GM19372 (cell line): ENCODE measurements around the gene MTO1.
"Not testable (repeated sequence)": the region's sequence is repeated elsewhere in the genome, so short reads cannot be mapped to it uniquely, and the experiment has no call there.

Source experiments
- ATAC-seq: cut with Tn5 transposase; IDR thresholded peaks from one replicate; pipeline ENCODE4 v1.9.1; 2021; ENCODE audit warnings: mild to moderate bottlenecking, low read depth, moderate library complexity; ENCODE audit not compliant: unreplicated experiment

The MTO1 gene, protein sequence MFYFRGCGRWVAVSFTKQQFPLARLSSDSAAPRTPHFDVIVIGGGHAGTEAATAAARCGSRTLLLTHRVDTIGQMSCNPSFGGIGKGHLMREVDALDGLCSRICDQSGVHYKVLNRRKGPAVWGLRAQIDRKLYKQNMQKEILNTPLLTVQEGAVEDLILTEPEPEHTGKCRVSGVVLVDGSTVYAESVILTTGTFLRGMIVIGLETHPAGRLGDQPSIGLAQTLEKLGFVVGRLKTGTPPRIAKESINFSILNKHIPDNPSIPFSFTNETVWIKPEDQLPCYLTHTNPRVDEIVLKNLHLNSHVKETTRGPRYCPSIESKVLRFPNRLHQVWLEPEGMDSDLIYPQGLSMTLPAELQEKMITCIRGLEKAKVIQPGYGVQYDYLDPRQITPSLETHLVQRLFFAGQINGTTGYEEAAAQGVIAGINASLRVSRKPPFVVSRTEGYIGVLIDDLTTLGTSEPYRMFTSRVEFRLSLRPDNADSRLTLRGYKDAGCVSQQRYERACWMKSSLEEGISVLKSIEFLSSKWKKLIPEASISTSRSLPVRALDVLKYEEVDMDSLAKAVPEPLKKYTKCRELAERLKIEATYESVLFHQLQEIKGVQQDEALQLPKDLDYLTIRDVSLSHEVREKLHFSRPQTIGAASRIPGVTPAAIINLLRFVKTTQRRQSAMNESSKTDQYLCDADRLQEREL

DNA sequence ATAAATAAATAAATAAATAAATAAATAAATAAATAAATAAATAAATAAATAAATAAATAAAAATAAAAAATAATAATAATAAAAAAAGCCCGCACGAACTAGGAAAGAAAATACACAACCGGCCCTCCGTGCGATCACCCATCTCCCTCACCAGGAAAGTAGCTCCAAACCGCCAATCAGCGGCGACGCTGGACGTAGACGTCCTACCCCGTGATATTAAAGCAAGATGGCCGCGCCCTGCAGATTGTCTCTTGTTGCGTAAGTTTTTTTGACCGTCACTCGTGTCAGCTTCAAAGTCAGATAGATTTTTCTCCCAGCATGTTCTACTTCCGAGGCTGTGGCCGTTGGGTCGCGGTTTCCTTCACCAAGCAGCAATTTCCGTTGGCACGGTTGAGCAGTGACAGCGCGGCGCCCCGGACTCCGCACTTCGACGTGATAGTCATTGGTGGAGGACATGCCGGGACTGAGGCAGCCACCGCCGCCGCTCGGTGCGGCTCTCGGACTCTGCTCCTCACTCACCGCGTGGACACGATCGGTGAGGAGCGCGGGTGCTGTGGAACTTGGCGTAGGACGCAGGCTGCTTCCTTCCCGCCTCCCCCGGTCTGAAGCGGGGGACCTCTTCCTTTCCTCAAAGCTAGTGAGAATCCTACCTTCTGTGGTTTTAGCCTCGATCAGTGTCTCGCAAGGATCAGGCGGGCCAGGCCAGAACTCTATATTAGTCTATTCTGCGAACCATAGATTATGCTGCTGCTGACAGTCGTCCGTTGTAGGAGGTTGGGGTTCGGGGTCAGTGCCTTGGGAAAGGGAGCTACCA is at the start of gene MTO1:
MTO1 (plus strand) TSS at position 201 of the 814 bp plus-strand sequence; CDS start at position 319, 118 bp downstream.
- ATAC-seq, result peak; percentile 89

DNA sequence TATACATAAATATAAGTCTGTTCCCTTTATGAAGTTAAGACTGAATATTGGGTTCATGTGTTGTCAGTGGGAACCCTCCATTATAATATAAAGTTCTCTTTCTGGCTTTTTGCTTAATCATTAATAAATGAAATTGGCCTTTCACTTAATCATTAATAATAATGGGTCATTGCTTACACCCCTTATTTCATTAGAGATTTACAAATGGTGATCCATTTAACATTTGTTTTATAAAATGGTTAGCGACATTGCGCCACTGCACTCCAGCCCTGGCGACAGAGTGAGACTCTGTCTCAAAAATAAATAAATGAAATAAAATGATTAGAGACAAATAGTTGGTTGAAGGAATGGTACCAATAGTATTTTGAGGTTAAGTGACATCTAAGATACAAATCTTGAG is 48.4 kb upstream of the MTO1 start:
- ATAC-seq, result no peak

DNA sequence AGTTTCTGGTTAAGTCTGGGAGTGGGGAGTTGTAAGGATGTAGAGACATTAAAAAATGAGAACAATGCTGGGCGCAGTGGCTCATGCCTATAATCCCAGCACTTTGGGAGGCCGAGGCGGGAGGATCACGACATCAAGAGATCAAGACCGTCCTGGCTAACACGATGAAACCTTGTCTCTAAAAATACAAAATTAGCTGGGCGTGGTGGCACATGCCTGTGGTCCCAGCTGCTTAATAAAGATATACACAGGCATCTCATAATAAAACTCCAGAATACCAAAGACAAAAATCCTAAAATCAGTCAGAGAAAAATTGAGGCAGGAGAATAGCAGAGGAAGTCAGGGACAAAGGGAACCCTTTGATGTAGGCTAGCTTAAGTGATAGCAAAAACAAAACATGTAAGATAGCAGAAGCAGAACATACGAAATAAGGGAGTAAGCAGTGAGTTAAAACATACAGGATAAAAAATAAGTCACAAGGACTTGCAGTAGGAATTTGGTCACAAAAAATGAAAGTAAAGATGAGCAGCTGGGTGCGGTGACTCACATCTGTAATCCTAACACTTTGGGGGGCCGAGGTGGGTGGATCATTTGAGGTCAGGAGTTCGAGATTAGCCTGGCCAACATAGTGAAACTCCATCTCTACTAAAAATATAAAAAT is 43.3 kb upstream of the MTO1 start:
- ATAC-seq, result no peak

DNA sequence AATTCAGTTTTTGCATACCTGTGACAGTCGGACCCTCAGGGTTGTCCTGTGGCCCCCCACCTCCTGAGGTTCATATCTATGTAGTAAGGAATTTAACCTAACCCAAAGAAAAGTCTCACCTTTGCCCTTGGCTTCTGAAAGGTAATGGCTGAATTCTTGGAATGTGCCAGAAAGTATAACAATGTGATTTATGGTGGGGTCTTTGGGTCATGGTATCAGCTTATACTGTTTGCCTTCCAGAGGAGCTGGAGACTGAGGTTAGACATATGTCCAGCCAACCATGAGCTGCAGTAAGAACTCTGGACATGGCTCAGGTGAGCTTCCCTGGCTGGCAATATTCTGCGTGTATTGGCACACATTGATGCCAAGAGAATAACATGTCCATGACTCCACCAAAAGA is 40.0 kb upstream of the MTO1 start:
- no peak for ATAC-seq

DNA sequence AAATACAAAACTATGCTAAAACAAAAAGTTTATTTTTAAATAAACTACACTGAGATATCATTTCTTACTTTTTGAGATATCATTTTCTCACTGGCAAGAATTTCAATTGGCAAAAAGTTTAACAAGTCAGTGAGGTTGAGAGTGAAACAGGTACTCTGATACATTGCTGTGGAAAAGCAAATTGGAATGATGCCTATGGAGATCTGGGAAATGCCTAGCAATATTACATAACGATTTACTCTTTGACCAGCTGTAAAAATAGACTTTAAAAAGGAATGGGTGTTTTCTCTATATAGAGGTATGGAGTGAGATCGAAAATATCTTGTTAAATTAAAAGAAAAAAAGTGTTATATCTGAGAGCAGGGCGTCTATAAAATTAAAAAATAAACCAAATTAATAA is 26.3 kb upstream of the MTO1 start:
- ATAC-seq, result no peak

DNA sequence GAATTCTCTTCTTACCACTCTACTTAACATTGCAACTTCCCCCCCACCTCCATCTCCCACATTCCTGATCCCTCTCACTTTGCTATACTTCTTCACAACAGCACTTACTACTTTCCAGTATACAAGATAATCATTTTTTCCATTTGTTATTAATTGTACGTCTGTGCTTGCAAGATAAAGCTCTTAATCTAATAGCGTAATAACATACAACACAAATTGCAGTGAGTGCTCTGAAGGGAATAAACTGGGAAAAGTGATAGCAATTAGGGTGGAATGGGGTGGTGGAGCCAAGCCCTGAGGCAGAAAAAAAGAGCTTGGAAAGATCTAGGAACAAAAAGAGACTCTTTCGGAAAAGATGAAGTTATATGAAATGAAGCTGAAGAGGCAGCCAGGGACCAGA is 18.0 kb upstream of the MTO1 start:
- no peak for ATAC-seq

DNA sequence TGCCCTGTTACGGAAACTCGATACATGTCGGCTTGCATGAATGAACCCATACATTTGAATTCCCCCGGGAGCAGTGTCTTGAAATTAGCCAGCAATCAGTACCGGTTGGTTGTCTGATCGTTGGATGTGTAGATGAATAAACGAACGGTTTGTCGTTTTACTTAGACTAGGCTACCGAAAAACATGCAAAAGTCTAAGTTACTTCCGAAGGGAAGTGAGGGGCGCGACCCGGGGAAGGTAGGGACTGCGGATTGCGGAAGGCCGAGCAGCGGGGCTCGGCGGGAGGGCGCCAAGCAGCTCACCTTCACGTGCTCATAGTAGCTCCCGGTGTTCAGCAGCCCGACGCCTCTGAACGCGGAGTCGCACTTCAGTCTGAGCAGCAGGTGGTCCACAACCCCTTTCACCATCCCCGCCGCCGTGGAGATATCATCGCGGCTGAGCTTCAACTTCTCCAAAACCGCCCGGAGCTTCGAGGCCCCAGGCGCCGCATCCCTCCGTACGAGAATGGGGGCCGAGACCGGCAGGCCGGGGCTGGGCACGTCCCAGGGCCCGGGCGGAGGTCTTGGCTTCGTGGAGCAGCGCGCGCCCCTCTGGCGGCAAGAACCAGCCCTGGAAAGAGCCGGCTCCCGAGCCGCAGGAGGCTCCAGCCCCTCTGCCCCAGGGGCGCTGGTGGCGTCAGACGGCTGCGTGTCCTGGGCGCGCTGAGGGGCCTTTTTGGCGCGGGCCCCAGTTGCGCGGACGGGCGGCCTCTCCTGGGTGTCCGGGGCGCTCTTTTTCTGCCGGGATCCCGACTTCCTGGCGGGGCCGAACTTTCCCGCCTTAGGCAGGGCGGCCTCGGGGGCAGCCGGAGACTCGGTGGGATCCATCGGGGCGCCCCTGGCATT is 10.1 kb upstream of the MTO1 start:
- ATAC-seq, result peak; percentile 53

DNA sequence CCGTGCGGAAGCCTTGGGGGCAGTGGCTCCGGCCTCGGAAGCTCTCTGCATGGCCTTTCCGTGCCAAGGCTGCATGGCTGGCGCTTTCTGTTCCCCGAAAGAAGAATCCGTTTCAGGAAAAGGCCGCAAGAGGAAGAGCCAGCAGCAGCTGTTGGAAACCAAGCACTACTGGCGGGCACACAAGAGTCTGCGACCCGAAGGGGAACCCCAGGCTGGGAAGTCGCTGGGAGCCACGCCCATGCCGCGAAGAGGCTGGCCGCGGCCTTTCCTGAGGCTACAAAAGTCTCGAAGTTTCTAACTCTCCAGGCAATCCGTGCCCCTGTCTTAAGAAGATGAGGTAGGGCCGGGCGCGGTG is 9.5 kb upstream of the MTO1 start, which contains the start of gene CGAS:
CGAS (minus strand) TSS at position 191 of the 355 bp plus-strand sequence; CDS start at position 75, 116 bp downstream.
- peak; percentile 56 for ATAC-seq

DNA sequence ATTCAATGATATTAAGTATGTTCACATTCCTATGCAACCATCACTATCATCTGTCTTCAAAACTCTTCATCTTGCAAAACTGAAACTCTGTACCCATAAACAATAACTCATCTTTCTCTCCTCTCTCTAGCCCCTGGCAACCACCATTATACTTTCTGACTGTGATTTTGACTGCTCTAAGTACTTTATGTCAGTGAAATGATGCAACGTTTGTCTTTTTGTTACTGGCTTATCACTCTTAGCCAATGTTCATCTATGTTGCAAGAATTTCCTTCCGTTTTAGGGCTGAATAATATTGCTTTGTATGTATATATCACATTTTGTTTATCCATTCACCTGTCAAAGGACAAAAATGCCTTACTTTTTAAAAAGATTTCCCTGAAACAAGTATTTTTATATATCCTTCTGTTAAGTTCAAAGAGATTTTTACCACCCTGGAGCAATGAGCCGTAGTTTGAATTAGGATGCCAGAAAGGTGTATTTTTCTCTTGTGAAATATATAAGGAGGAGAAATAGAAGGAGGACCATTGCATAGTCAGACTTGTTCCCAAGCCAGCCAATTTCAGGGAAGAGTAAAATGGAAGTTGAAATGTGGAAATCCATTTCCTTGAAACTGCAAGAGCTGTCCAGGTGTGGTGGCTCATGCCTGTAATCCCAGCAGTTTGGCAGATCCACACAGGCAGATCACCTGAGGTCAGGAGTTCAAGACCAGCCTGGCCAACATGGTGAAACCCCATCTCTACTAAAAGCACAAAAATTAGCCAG is 5.5 kb upstream of the MTO1 start:
- no peak for ATAC-seq

DNA sequence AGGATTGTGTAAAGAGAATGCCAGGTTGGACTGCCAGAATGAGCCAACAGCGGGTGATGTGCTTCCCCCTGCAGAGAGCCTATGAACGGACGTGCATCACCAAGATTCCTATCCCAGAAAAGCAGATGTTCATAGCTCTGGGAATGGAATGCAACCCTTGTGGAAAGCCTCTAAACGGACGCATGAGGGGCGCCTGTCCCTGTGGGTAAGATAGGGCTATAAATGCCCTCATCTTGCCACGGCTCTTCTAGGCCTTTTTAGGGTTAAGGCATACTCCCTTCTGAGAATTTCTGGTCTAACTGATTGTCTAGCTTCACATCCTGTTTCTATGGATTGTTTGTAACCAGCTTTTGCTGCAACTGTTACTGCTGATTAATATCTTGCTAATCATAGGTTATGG is 2.1 kb upstream of the MTO1 start:
- not testable (repeated sequence) for ATAC-seq

DNA sequence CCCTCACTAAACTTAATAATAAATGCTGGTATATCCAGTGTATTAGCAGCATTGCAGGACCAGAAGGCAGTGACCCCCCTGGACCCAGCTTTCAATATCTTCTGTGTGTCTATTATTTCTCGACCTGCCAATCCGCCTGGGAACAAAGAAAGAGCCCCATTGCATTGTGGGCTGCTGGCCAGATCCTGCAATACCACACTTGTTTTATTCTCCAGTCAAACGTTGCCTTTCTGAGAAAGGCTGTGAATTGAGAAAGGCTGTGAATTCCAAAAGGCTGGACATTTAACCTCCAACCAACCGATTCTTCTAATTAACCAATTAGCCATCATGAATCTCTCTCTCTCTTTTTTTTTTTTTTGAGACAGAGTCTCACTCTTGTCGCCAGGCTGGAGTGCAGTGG is 1.5 kb upstream of the MTO1 start:
- ATAC-seq, result no peak

DNA sequence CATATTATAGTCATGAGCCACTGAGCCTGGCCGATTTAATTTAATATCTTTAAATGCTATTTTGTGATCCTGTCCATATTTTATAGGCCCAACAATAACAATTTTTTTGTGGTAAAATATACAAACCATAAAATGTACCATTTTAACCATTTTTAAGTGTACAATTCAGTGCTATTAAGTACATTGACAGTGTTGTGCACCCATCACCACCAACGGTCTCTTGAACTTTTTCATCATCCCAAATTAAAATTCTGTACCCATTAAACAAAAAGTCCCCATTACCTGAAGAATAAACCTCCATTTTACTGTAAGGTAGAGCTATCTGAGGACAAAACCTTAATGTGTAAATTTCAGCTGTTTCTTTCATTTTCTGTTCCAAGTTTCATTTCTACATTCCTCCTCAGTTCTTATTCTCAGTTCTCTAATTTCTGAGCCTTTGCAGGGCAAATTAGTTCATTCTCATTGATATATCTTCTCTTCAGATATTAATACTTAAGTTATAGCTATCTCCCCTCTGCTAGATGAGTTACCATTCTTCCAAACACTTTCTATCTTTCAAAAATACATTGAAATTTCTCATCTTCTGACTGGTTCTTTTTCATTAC is 10.3 kb downstream of the MTO1 start:
- peak; percentile 96 for ATAC-seq

DNA sequence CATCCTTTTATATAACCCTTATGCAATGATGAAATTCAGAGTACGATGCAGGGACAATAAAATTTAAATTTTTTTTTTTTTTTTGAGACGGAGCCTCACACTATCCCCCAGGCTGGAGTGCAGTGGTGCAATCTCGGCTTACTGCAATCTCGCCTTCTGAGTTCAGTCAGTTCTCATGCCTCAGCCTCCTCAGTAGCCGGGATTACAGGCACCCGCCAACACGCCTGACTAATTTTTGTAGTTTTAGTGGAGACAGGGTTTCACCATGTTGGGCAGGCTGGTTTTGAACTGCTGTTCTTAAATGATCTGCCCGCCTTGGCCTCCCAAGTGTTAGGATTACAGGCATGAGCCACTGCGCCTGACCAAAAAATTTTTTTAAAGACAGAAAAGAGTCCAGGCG is 15.2 kb downstream of the MTO1 start:
- no peak for ATAC-seq

DNA sequence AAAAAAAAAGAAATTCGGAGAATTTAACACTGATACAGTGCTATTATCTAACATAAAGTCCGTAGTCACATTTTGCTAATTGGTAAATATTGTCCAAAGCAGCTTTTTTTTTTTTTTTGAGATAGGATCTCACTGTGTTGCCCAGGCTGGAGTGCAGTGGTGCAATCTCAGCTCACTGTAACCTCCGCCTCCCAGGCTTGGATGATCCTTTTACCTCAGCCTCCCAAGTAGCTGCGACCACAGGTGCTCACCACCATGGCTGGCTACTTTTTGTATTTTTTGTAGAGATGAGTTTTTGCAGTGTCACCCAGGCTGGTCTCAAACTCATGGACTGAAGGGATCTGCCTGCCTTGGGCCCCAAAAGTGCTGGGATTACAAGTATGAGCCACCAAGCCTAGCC is 15.9 kb downstream of the MTO1 start:
- no peak for ATAC-seq

DNA sequence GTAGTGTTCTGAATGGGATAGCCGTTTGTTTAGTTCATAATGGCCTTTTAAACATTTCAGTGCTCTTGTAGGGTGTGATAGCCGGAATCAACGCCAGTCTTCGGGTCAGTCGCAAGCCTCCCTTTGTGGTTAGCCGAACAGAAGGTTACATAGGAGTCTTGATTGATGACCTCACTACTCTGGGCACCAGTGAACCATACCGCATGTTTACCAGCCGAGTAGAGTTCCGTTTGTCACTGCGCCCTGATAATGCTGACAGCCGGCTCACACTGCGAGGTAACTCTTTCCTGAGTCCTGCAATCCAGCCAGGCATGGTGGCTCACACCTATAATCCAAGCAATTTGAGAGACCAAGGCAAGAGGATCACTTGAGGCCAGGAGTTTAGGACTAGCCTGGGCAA is 20.4 kb downstream of the MTO1 start:
- no peak for ATAC-seq

DNA sequence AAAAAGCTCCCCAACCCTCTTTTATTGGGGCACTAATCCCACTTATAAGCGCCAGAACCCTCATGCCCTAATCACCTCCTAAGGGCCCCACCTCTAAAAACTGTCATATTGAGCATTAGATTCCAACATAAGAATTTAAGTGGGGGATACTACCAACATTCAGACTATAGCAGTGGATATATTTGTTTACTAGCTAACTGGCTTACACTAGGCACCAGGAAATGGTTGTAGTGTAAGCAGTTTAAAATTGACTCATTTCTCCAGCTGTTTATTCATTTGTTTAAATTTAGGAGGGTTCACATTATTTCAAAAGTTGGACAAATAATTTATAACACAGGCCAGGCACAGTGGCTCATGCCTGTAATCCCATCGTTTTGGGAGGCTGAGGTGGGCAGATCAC is 22.9 kb downstream of the MTO1 start:
- no peak for ATAC-seq

DNA sequence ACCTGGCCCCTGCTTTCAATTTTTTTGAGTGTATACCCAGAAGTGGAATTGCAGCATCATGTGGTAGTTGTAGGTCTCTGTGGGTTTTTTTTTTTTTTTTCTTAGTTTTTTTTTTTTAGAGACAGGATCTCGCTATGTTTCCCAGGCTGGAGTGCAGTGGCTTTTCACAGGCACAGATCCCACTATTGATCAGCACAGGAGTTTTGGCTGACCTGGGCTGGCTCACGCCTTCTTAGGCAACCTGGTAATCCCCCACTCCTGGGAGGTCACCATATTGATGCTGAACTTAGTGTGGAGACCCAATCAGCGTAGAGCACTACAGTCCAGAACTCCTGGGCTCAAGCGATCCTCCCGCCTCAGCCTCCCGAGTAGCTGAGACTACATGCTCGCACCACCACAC is 25.9 kb downstream of the MTO1 start:
- ATAC-seq, result no peak

DNA sequence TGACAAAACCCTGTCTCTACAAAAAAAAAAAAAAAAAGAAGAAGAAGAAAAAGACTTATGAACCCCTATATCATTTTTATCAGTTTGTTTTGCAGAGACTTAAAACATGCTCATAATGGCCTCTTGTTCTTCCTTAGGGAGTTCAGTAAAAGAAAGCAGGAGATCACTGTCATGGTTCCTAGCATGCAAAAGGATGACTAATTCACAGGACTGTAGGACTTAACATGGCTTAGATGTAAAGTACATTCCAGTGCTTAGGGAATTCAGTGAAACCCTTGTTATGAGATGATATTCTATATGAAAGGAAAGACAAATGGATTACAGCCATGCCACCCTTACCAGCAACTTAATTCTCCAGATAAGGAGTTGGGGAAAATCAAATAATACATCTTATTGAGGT is 29.8 kb downstream of the MTO1 start:
- no peak for ATAC-seq

DNA sequence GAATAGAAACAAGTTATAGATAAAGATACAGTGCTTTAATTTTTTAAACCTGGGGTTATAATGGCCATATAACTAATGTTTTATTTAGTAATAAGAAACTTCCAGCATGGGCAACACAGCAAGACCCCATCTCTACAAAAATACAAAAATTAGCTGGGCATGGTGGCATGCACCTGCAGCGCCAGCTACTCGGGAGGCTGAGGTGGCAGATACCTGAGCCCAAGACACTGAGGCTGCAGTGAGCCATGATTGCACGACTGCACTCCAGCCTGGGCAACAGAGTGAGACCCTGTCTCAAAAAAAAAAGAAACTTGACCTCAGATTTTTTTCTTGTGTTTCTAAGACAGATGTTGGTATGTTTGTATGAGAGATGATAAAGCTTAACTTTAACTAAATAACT is 36.4 kb downstream of the MTO1 start:
- no peak for ATAC-seq
